NCI-H2029 treated with DMSO at 0.1 percent for 48 hours (cell line): ENCODE results near the gene ASB1.
"Not testable (repeated sequence)": the region's sequence is repeated elsewhere in the genome, so short reads cannot be mapped to it uniquely, and the experiment has no call there.

Source experiments
- DNase-seq: peaks from one replicate; lab custom pipeline; 2025; lab: John Stamatoyannopoulos, UW

Gene ASB1

GRCh38 chr2:238404406-238405216 is 22.1 kb upstream of the ASB1 start:
- peak; percentile 67 for DNase-seq

DNA sequence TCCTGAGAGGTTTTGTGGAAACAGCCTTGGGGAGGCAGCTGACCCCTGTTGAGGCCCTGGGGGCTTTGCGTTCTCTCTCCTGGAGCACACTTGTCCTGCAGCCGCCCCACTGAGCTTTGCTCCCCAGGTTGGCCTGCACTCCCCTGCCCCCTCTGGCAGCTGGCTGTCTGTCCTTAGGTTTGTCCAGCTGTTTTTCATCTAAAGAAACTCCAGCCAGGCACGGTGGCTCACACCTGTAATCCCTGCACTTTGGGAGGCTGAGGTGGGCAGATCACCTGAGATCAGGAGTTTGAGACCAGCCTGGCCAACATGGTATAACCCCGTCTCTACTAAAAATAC is 21.5 kb upstream of the ASB1 start:
- DNase-seq: not testable (repeated sequence)

GRCh38 chr2:238406221-238406997 is 20.3 kb upstream of the ASB1 start:
- DNase-seq: no peak

DNA sequence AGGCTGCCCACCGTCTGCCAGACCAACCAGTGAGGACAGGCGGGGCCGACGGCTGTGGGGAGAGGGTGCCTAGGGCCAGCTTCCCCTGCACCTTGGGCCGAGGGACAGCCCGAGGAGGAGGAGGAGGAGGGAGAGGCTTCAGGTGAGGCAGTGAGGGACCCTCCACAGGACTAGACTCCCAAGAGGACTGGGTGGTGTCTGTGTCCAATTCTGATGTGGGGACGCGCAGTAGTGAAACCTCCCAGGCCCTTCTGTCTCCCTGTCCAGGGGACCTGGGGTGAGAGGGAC is 19.8 kb upstream of the ASB1 start:
- DNase-seq: no peak

GRCh38 chr2:238407566-238407965 is 19.2 kb upstream of the ASB1 start:
- no peak for DNase-seq

GRCh38 chr2:238408615-238409340 is 17.9 kb upstream of the ASB1 start:
- DNase-seq: no peak

GRCh38 chr2:238409341-238410199 is 17.2 kb upstream of the ASB1 start:
- DNase-seq: no peak

- no peak for DNase-seq
Measured at GRCh38 chr2:238412067-238412767, 14.5 kb upstream of the ASB1 start.

DNA sequence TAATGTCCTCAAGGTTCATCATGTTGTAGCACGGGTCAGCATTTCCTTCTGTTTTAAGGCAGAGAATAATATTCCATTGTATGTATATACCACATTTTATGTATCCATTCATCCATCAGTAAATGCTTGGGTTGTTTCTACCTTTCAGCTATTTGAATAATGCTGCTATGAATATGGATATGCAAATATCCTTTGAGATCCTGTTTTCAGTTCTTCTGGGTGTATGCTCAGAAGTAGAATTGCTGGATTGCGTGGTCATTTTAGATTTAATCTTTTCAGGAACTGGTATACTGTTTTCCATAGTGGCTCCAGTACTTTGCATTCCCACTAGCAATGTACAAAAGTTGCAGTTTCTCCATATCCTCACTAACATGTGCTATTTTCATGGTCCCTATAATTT is 13.4 kb upstream of the ASB1 start:
- DNase-seq: no peak

- no peak for DNase-seq
Measured at GRCh38 chr2:238415036-238415764, 11.5 kb upstream of the ASB1 start.

DNA sequence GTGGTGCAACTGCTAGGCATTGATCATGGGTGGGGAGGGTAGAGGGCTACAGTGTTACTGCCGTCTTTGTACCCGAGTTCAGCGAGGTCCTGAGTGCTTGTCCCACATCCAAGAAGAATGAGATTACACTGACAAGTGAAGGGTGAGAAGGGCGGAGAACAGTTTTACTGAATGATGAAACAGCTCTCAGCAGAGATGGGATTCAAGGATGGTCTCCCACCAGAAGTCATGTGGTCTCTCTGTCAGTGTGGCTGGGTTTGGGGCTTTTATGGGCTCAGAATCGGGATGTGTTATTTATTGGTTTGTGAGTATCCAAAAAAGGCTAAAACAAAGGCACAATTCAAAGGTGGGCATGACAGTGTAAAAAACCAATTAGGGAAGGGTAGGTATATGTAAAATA is 10.8 kb upstream of the ASB1 start:
- no peak for DNase-seq

DNA sequence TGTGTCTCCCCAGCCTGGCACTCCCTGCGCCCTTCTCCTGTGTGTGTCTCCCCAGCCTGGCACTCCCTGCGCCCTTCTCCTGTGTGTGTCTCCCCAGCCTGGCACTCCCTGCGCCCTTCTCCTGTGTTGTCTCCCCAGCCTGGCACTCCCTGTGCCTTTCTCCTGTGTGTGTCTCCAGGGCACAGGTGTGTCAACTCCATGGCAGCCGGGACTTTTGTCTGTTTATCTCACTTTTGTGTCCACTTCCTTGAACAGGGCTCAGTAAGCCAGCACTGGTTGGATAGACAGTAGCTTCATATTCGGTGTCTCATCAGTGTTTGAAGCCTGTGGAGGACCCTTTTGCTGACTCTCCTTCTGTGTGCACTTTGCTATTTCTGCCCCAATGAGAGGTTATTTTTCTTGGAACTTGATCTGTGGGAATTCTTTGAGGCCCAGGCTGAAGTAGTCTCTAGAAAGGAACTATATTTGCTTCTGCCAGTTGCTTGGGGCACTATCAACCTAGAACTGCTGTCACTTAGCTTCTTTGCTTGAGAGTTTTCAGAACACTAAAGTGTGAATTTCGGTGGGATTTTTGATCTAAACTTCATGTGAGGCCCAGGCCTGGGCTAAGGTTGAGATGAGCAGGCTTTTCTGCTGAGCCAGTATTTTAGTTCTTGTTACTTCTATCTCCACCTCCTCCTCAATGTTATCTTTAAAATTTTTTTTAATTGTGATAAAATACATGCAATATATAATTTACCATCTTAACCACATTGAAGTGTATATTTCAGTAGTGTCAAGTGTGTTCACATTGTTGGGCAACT is 8.3 kb upstream of the ASB1 start:
- peak; percentile 36 for DNase-seq

- DNase-seq: no peak
Measured at GRCh38 chr2:238418999-238419546, 7.7 kb upstream of the ASB1 start.

- no peak for DNase-seq
Measured at GRCh38 chr2:238420442-238420841, 6.3 kb upstream of the ASB1 start.

DNA sequence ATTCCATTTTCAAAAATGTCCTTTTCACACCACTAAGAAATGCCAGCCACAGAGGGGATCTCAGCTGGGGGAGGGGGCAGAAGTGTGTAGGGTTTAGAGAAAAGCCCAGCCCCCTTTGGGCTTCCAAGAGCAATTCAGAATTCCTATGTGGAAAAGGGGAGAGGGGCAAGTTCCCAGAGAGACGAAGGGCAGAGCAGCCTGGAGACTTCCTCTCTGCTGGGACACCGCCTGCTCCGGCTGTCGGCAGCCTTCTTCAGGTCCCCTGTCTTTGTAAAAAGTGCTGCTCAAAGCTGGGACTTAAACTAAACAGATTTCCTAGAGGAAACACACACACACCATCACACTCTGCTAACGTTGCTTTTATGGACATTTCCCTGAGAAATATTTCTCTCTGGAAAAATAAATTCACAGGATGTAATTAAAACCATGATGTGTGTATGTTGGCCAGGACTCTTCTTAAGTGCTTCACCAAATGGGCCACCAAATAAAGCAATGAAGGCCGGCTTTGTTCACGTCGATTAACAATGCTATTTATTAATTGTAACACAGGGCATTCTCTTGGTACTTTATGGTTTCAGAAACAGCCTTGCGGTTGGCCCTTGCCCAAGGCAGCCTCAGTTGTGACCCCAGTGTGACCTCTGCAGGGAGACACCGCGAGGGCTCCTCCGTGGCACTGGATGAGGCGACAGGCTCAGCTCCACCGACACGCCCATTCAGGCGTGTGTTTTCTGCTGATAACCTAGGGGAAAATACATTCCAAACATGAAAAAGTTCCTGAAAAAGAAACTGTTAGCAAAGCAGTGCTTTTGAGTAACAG is 5.6 kb upstream of the ASB1 start:
- no peak for DNase-seq

GRCh38 chr2:238421695-238422035 is 5.1 kb upstream of the ASB1 start:
- no peak for DNase-seq

DNA sequence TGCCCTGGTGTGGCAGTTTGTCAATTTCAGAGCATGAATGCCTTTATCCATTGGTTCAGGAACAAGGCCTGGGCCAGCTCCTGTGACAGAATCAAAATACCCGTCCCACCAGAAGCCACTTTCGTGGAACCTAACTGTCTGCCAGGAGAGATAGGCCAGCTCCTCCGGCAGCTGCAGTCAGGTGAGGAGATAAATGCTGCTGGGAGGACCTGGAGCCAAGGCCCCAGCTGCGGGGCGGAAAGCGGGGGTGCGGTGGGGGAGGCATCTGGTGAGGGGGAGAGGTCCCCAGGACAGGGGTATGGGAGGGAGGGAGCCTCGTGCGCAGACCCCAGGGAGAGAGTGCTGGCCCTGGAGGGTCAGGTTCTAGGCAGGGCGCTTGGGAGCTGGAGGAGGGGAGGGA is 4.4 kb upstream of the ASB1 start:
- no peak for DNase-seq

DNA sequence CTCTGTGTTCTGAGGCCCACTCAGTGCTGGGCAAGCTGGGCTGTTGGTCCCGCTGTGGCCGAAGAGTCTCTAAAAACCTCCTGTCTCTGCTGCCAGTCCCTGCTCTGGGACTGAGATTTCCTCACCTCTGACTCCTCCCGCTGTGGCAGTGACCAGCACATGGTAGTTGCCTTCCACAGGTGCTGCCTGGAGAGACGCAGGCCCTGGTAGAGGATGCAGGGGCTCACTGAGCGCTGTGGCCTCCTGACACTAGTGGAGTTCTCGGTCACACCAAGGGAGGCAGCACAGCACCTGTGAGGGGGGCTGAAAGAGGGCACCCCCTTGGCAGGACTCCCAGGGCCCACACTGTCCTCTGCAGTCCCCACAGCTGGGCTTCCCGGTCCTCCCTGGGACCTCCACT is 3.8 kb upstream of the ASB1 start:
- DNase-seq: no peak
